BE2C (cell line): ENCODE measurements around the gene ERCC3.

Source experiments
- DNase-seq: peaks from one replicate; pipeline ENCODE4 v3.0.0-alpha.2; 2020
- H3K27me3 ChIP-seq: fragments of 250-450 bp; sonication (Bioruptor Pico); 2 replicates; pipeline ENCODE4 v1.5.1; 2020; ENCODE audit warnings: mild to moderate bottlenecking
- H3K36me3 ChIP-seq: fragments of 250-450 bp; sonication (Bioruptor Pico); 2 replicates; pipeline ENCODE4 v1.5.1; 2020; ENCODE audit warnings: mild to moderate bottlenecking
- H3K4me1 ChIP-seq: fragments of 250-450 bp; sonication (Bioruptor Pico); 2 replicates; pipeline ENCODE4 v1.5.1; 2020
- H3K4me3 ChIP-seq: 2 replicates; pipeline ENCODE4 v1.5.1; 2011; ENCODE audit warnings: low read depth, low read length
- H3K9me3 ChIP-seq: fragments of 250-450 bp; sonication (Bioruptor Pico); 2 replicates; pipeline ENCODE4 v1.5.1; 2020
- TF ChIP-seq, protein P1 (sequence below): IDR thresholded peaks from 2 replicates; pipeline ENCODE4 v1.5.1; 2012; ENCODE audit warnings: mild to moderate bottlenecking, low read depth, low read length

The ERCC3 gene

DNA sequence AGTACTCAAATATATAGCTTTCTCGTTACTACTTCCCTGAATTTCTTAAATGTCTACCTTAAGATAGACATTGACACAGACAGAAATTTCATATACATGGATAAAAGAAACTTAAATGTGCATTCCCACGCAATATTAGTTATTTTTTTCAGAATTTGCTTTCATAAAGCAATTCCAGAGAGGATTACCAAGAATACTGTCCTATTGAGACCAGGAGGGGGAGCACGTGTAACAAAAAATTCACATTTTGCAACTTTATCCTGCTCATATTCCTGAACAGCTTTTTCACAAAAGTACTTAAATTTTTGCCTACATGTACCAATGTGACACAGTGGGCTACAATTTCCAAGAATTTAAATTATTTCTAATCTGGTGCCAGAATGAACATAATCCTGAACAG, 30.7 kb upstream of the ERCC3 start:
- no peaks in the 10 kb centered on the region for H3K27me3 ChIP-seq
- H3K4me1 ChIP-seq: no peaks in the 10 kb centered on the region
- no peak overlapping the region for H3K4me3 ChIP-seq
- TF ChIP-seq, protein P1, sequence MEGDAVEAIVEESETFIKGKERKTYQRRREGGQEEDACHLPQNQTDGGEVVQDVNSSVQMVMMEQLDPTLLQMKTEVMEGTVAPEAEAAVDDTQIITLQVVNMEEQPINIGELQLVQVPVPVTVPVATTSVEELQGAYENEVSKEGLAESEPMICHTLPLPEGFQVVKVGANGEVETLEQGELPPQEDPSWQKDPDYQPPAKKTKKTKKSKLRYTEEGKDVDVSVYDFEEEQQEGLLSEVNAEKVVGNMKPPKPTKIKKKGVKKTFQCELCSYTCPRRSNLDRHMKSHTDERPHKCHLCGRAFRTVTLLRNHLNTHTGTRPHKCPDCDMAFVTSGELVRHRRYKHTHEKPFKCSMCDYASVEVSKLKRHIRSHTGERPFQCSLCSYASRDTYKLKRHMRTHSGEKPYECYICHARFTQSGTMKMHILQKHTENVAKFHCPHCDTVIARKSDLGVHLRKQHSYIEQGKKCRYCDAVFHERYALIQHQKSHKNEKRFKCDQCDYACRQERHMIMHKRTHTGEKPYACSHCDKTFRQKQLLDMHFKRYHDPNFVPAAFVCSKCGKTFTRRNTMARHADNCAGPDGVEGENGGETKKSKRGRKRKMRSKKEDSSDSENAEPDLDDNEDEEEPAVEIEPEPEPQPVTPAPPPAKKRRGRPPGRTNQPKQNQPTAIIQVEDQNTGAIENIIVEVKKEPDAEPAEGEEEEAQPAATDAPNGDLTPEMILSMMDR: peak; percentile 55
- no peaks in the 10 kb centered on the region for H3K36me3 ChIP-seq
- no peaks in the 10 kb centered on the region for H3K9me3 ChIP-seq
- peak; percentile 27 for DNase-seq

DNA sequence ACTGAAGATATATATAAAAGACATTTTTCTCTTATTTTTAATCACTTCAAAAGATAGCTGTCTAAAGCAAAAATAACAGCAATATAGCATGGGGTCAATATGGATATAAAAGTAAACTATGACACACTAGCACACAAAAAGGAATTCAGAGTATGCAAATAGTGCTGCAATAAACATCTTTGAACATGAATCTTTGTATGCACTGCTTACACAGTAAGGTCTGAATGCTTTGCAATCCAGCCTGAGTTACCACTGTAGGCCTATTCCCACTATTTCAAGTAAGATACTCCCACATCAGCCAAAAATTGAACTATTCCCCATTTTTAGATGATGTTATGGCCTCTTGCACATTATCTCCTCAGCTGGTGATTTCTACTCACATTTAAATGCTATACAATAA, 27.4 kb upstream of the ERCC3 start:
- Histone ChIP-seq H3K27me3 (no peaks in the 10 kb centered on the region), H3K9me3 (no peaks in the 10 kb centered on the region), H3K4me1 (no peaks in the 10 kb centered on the region), H3K4me3 (no peak overlapping the region), H3K36me3 (no peaks in the 10 kb centered on the region)
- DNase-seq: no peak
- TF ChIP-seq, protein P1: no peak

DNA sequence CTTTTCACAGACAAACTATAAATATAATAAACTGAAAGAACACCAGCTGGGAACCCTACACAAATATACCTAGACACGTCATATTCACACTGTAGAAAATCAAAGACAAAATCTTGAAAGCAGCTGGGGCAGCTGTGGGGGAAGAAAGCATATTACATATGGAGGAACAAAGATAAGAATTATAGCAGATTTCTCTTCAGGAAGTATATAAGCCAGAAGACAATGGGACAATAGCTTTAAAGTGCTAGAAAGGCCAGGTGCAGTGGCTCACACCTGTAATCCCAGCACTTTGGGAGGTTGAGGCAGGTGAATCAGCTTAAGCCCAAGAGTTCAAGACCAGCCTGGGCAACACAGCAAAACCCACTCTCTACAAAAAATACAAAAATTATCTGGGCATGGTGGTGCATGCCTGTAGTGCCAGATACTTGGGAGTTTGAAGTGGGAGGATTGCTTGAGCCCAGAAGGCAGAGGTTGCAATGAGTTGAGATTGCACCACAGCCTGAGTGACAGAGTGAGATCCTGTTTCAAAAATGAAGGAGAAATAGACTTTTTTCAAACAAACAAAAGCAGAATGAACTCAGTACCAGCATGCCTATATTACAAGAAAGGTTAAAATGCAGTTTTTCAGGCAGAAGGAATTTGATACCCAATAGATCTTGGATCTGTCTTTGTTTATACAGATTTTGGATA, 26.8 kb upstream of the ERCC3 start:
- TF ChIP-seq, protein P1: no peak
- Histone ChIP-seq H3K4me3 (no peak overlapping the region), H3K4me1 (no peaks in the 10 kb centered on the region), H3K27me3 (no peaks in the 10 kb centered on the region), H3K9me3 (no peaks in the 10 kb centered on the region), H3K36me3 (no peaks in the 10 kb centered on the region)
- DNase-seq: no peak

DNA sequence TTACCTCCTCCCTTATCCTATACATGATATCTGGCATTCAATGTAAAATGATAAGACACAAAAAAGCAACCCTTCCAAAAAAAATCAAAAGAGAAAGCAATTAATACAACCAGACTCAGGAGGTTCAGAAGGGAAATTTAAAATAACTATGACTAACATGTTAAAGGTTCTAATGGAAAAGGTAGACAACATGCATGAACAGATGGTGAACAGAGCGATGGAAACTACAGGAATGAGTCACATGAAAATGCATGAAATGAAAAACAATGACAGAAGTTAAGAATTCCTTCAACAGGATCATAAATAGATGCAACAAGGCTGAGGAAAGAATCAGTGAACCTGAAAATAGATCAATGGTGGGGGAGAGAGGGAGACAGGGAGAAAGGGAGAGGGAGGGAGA, 26.1 kb upstream of the ERCC3 start:
- H3K36me3 ChIP-seq: no peaks in the 10 kb centered on the region
- H3K27me3 ChIP-seq: no peaks in the 10 kb centered on the region
- TF ChIP-seq, protein P1: no peak
- no peaks in the 10 kb centered on the region for H3K9me3 ChIP-seq
- H3K4me3 ChIP-seq: no peak overlapping the region
- H3K4me1 ChIP-seq: no peaks in the 10 kb centered on the region
- no peak for DNase-seq

DNA sequence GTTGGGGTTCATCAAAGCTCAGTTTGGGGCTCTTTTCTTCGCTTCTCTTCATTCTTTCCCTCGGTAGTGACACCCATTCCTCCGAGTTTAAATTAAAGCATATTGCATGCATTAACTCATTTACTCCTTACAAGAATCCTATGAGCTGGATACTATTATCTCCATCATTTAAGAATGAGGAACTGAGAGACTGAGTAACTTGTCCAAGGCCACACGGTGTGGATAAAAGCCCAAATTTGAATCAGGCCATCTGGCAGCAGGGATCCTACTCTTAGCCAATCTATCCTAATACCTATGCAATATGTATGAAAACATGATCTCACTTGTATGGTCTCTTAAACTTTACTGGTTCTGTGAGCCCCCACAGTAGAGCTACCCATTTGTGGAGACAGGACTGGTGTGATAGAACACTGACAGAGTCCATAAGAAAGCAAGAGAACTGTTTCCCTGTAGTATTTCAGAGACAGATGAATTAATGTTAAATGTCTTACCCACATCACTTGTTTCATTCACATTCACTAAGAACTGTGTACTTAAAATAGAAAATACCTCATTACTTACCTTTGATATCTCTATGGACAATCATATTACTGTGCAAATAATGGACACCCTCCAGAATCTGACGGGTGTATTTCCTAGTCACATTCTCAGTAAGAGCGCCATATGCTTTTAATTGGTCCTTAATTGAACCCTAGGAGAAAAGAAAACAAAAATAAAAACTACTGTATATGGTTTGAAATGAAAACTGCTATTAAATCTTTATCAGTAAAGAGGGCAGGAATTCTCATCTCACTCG, 20.4 kb upstream of the ERCC3 start:
- Histone ChIP-seq H3K27me3 (no peaks in the 10 kb centered on the region), H3K9me3 (no peaks in the 10 kb centered on the region), H3K4me3 (no peak overlapping the region), H3K4me1 (no peaks in the 10 kb centered on the region), H3K36me3 (no peaks in the 10 kb centered on the region)
- TF ChIP-seq, protein P1: no peak
- DNase-seq: no peak

DNA sequence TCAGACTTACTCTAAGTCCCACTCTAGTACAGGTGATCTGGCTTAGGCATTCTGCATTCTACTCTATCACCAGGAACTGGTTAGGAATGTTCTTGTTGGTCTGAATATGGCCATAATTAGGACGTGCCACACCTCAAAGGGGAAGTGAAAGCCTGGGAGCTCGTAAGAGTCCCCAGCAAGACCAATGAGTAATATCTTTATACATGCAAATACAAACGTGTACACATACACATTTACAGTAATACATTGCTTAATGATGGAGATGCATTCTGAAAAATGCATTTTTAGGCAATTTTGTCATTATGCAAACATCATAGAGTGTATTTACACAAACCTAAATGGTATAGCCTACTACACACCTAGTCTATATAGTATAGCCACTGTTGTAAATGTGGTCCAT, 19.5 kb upstream of the ERCC3 start:
- Histone ChIP-seq H3K4me3 (no peak overlapping the region), H3K9me3 (no peaks in the 10 kb centered on the region), H3K27me3 (no peaks in the 10 kb centered on the region), H3K4me1 (no peaks in the 10 kb centered on the region), H3K36me3 (no peaks in the 10 kb centered on the region)
- TF ChIP-seq, protein P1: no peak
- no peak for DNase-seq
